DOHH2 (cell line): ENCODE results near the gene WWP2.

ENCODE experiments used
- H3F3A ChIP-seq: fragments of 200-600 bp; sonication (generic), shearing (Covaris generic); 2 replicates; pipeline ENCODE4 v1.6.0; 2016; ENCODE audit warnings: antibody characterized with exemption, mild to moderate bottlenecking; ENCODE audit not compliant: control insufficient read depth, insufficient read depth
- H3K27ac ChIP-seq: fragments of 200-600 bp; sonication (generic); 2 replicates; pipeline ENCODE4 v1.5.1; 2014; ENCODE audit warnings: low read depth, mild to moderate bottlenecking, low read length, moderate library complexity
- H3K27me3 ChIP-seq: fragments of 200-600 bp; sonication (generic); 2 replicates; pipeline ENCODE4 v1.6.1; 2014; ENCODE audit warnings: mild to moderate bottlenecking, low read length, mixed read lengths; ENCODE audit not compliant: control insufficient read depth
- H3K36me3 ChIP-seq: fragments of 200-600 bp; sonication (generic); 2 replicates; pipeline ENCODE4 v1.6.1; 2014; ENCODE audit warnings: mild to moderate bottlenecking, low read length, moderate library complexity, mixed read lengths; ENCODE audit not compliant: control insufficient read depth
- H3K4me1 ChIP-seq: fragments of 200-600 bp; sonication (generic); 2 replicates; pipeline ENCODE4 v1.6.1; 2014; ENCODE audit warnings: mild to moderate bottlenecking, low read length, mixed read lengths; ENCODE audit not compliant: control insufficient read depth
- H3K4me2 ChIP-seq: fragments of 200-600 bp; sonication (generic); 2 replicates; pipeline ENCODE4 v1.6.0; 2014; ENCODE audit warnings: mild to moderate bottlenecking, low read length, moderate library complexity
- H3K4me3 ChIP-seq: fragments of 200-600 bp; sonication (generic); 2 replicates; pipeline ENCODE4 v1.5.1; 2014; ENCODE audit warnings: mild to moderate bottlenecking, low read length, mixed read lengths
- H3K79me2 ChIP-seq: fragments of 200-600 bp; sonication (generic); 2 replicates; pipeline ENCODE4 v1.6.1; 2014; ENCODE audit warnings: mild to moderate bottlenecking, low read length, mixed read lengths; ENCODE audit not compliant: control insufficient read depth
- H3K9me2 ChIP-seq: fragments of 200-600 bp; sonication (generic); replicated peaks from 2 replicates; pipeline ENCODE4 v1.6.1; 2014; ENCODE audit warnings: mild to moderate bottlenecking, low read length, mixed read lengths; ENCODE audit not compliant: control insufficient read depth
- H3K9me3 ChIP-seq: fragments of 200-600 bp; sonication (generic); 2 replicates; pipeline ENCODE4 v1.6.1; 2014; ENCODE audit warnings: antibody characterized with exemption, low read length, mixed read lengths; ENCODE audit not compliant: control insufficient read depth, insufficient read depth
- H4K20me1 ChIP-seq: fragments of 200-600 bp; sonication (generic); 2 replicates; pipeline ENCODE4 v1.6.0; 2014; ENCODE audit warnings: low read depth, mild to moderate bottlenecking, antibody characterized with exemption, low read length, moderate library complexity; ENCODE audit not compliant: control insufficient read depth, insufficient read depth
- CTCF ChIP-seq: fragments of 200-600 bp; sonication (generic); IDR thresholded peaks from one replicate; pipeline ENCODE4 v1.5.1; 2014; ENCODE audit warnings: antibody characterized with exemption, mild to moderate bottlenecking, low read depth, low read length; ENCODE audit not compliant: poor library complexity, severe bottlenecking
- EZH2phosphoT487 ChIP-seq: fragments of 200-600 bp; sonication (generic); IDR thresholded peaks from 2 replicates; pipeline ENCODE4 v1.6.1; 2017; ENCODE audit warnings: borderline replicate concordance, mild to moderate bottlenecking, antibody characterized with exemption, low read length, moderate library complexity, mixed read lengths

WWP2 gene

DNA sequence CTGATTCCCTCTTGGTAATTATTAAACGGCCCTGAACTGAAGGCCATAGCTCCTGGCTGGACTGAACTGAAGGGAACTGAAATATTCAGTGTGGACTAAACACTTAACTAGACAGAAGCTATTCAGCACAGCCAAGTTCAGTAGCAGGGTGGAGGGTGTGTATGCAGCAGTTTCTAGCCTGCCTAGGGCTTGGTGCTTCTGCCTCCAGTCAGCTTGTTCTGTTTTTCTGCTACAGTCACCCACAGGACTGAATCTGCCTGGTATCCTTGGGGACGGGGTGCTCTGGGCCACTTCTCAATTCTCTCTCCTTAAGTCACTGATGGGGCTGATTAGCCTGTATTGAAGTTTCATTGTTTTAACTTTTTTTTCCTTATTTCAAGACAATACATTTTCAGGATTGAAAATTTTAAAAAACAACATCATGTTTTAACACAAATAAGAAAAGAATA, 77.1 kb downstream of the WWP2 start:
- Histone ChIP-seq H3F3A (no peaks in the 10 kb centered on the region), H4K20me1 (no peaks in the 10 kb centered on the region), H3K27ac (no peak overlapping the region), H3K36me3 (peaks cover 3% of the 10 kb centered on the region; the same call in 1 of the 2 replicates), H3K27me3 (no peaks in the 10 kb centered on the region), H3K79me2 (no peaks in the 10 kb centered on the region), H3K4me3 (no peak overlapping the region), H3K9me3 (no peaks in the 10 kb centered on the region), H3K4me1 (no peaks in the 10 kb centered on the region), H3K9me2 (no peaks in the 10 kb centered on the region), H3K4me2 (no peak overlapping the region)
- TF ChIP-seq EZH2phosphoT487: no peak
- TF ChIP-seq CTCF: no peak

DNA sequence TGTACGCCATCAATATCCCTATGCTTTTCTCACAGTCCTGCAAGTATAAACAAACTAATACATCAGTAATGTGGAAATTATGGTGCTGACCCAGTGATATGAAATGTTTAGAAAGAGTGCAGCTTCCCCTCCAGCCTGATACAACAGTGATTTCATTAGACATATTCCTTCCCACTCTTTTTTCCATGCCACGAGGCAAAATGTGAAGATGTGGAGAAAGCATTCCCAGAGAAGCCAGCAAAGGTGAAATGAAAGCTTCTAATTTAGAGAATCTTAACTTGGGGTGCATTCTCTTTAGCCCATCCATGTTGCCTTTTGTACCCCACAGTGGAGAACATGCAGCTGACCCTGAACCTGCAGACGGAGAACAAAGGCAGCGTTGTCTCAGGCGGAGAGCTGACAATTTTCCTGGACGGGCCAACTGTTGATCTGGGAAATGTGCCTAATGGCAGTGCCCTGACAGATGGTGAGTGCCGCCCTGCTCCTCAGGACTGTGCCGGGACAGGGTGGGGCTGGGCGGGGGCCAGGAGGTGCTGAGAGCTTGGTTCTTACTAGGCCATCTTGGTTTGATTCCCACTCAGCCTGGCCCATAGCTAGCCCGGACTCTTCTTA, 77.8 kb downstream of the WWP2 start:
- no peaks in the 10 kb centered on the region for H3F3A ChIP-seq
- H3K4me1 ChIP-seq: no peaks in the 10 kb centered on the region
- TF ChIP-seq CTCF: no peak
- no peak for TF ChIP-seq EZH2phosphoT487
- no peak overlapping the region for H3K4me3 ChIP-seq
- H3K27ac ChIP-seq: no peak overlapping the region
- H3K36me3 ChIP-seq: peaks cover 3% of the 10 kb centered on the region; the same call in 1 of the 2 replicates
- no peaks in the 10 kb centered on the region for H3K9me2 ChIP-seq
- no peaks in the 10 kb centered on the region for H3K9me3 ChIP-seq
- H3K79me2 ChIP-seq: no peaks in the 10 kb centered on the region
- H3K27me3 ChIP-seq: no peaks in the 10 kb centered on the region
- H4K20me1 ChIP-seq: no peaks in the 10 kb centered on the region
- H3K4me2 ChIP-seq: no peak overlapping the region

DNA sequence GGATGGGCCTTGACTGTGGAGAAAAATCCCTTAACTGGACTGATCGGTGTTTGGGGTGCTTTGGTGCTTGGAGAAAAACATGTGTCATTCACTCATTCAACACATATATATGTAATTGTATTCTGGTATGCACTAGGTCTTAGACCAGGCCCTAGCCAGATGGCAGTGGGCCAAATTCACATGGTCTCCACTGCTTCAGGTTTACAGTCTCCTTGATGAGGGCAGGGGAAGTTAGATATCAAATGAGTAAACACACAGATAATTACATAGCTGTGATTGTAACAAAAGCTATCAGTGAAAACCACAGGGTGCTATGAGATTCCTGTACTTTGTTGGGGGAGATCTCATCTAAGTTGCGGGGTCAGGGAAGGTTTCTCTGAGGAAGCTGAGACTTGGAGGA, 78.8 kb downstream of the WWP2 start:
- Histone ChIP-seq H3K36me3 (peaks cover 3% of the 10 kb centered on the region; the same call in 1 of the 2 replicates), H3F3A (no peaks in the 10 kb centered on the region), H3K27ac (no peak overlapping the region), H3K4me1 (no peaks in the 10 kb centered on the region), H3K27me3 (no peaks in the 10 kb centered on the region), H3K9me2 (no peaks in the 10 kb centered on the region), H3K9me3 (no peaks in the 10 kb centered on the region), H3K79me2 (no peaks in the 10 kb centered on the region), H4K20me1 (no peaks in the 10 kb centered on the region), H3K4me3 (no peak overlapping the region), H3K4me2 (no peak overlapping the region)
- TF ChIP-seq EZH2phosphoT487 (no peak), CTCF (no peak)
